Measurements from ENCODE around the gene TRIM17. TPM values are rescaled to one million over a fixed set of nuclear protein-coding genes. Genes with fewer than 3 reads are reported as not detected.
A peak's percentile ranks its signal among the peaks of the same experiment; 100 is the strongest.

TRIM17 gene
- total RNA-seq, 4 donors from 2014 or later: not detected

GRCh38 chr1:228393811-228394570 is 22.7 kb downstream of the TRIM17 start:
- DNase-seq: no peak

GRCh38 chr1:228393268-228393701 is 23.4 kb downstream of the TRIM17 start:
- TF ChIP-seq CTCF (IDR thresholded peaks at IDR 0.05) (peak; percentile 31 to 50 (median 40)), EP300 (IDR thresholded peaks at IDR 0.05; ENCODE audit: low read depth) (no peak)
- 31 to 41% methylated on average over 8 of the region's 8 CpGs for WGBS, 2 donors (ENCODE audit: low coverage in 1 of 2)
- H3K4me3 ChIP-seq: no peak overlapping the region
- peaks cover 0 to 10% (median 6%) of the 10 kb centered on the region in 4 donors for H3K36me3 ChIP-seq
- no peaks in the 10 kb centered on the region for H3K27me3 ChIP-seq
- H3K27ac ChIP-seq: no peak overlapping the region
- DNase-seq: peak; percentile 51
- in situ Hi-C loops (cut with MboI; ENCODE audit: low pct_ligation_motif_present in 1 of 4, low pct_unique_long_range_greater_than_20kb in 1 of 4, low sequenced_read_pairs in 3 of 4): no loop called here
- intact Hi-C loops (cut with DNase I; ENCODE audit: low total_unique reads): no loop called here
- H3K9me3 ChIP-seq: no peaks in the 10 kb centered on the region
- H3K4me1 ChIP-seq: no peaks in the 10 kb centered on the region

More at GRCh38 chr1:228393811-228394570, 22.7 kb downstream of the TRIM17 start:
- Histone ChIP-seq H3K27ac (no peak overlapping the region), H3K4me3 (no peak overlapping the region), H3K36me3 (peaks cover 0 to 17% (median 6%) of the 10 kb centered on the region in 4 donors), H3K4me1 (no peaks in the 10 kb centered on the region), H3K27me3 (no peaks in the 10 kb centered on the region), H3K9me3 (no peaks in the 10 kb centered on the region)
- TF ChIP-seq CTCF (IDR thresholded peaks at IDR 0.05) (no peak), POLR2AphosphoS5 (IDR thresholded peaks at IDR 0.05) (no peak), POLR2A (IDR thresholded peaks at IDR 0.05) (no peak), EP300 (IDR thresholded peaks at IDR 0.05; ENCODE audit: low read depth) (no peak)
- 92% methylated on average over 9 of the region's 9 CpGs; no CpG with 5 or more reads in 1 of the 2 donors for WGBS, 2 donors (ENCODE audit: low coverage in 1 of 2)
- intact Hi-C loops (cut with DNase I; ENCODE audit: low total_unique reads): no loop called here
- in situ Hi-C loops (cut with MboI; ENCODE audit: low pct_ligation_motif_present in 1 of 4, low pct_unique_long_range_greater_than_20kb in 1 of 4, low sequenced_read_pairs in 3 of 4): no loop called here

- Histone ChIP-seq H3K27ac (no peak overlapping the region), H3K36me3 (peaks cover 0 to 9% (median 5%) of the 10 kb centered on the region in 4 donors), H3K9me3 (no peaks in the 10 kb centered on the region), H3K4me3 (no peak overlapping the region), H3K4me1 (no peaks in the 10 kb centered on the region), H3K27me3 (no peaks in the 10 kb centered on the region)
- intact Hi-C loops (cut with DNase I; ENCODE audit: low total_unique reads) (no loop called here), in situ Hi-C loops (cut with MboI; ENCODE audit: low pct_ligation_motif_present in 1 of 4, low pct_unique_long_range_greater_than_20kb in 1 of 4, low sequenced_read_pairs in 3 of 4) (no loop called here)
- no peak for DNase-seq
- WGBS, 2 donors (ENCODE audit: low coverage in 1 of 2): 93 to 94% methylated on average over 3 to 12 of the region's 12 CpGs
- TF ChIP-seq POLR2AphosphoS5 (IDR thresholded peaks at IDR 0.05): no peak
- TF ChIP-seq EP300 (IDR thresholded peaks at IDR 0.05; ENCODE audit: low read depth): no peak
- TF ChIP-seq CTCF (IDR thresholded peaks at IDR 0.05): no peak
- no peak for TF ChIP-seq POLR2A (IDR thresholded peaks at IDR 0.05)
Measured at GRCh38 chr1:228392111-228392936, 24.3 kb downstream of the TRIM17 start.

- WGBS, 2 donors (ENCODE audit: low coverage in 1 of 2): 88% methylated on average over 10 of the region's 11 CpGs; no CpG with 5 or more reads in 1 of the 2 donors
- Histone ChIP-seq H3K27me3 (no peaks in the 10 kb centered on the region), H3K4me3 (no peak overlapping the region), H3K4me1 (no peaks in the 10 kb centered on the region), H3K27ac (no peak overlapping the region), H3K36me3 (peaks cover 0 to 9% (median 4%) of the 10 kb centered on the region in 4 donors), H3K9me3 (no peaks in the 10 kb centered on the region)
- intact Hi-C loops (cut with DNase I; ENCODE audit: low total_unique reads) (no loop called here), in situ Hi-C loops (cut with MboI; ENCODE audit: low pct_ligation_motif_present in 1 of 4, low pct_unique_long_range_greater_than_20kb in 1 of 4, low sequenced_read_pairs in 3 of 4) (no loop called here)
- TF ChIP-seq POLR2A (IDR thresholded peaks at IDR 0.05) (no peak), CTCF (IDR thresholded peaks at IDR 0.05) (no peak), POLR2AphosphoS5 (IDR thresholded peaks at IDR 0.05) (no peak), EP300 (IDR thresholded peaks at IDR 0.05; ENCODE audit: low read depth) (no peak)
- no peak for DNase-seq
Measured at GRCh38 chr1:228391411-228392020, 25.1 kb downstream of the TRIM17 start.
